HepG2 (cell line): Measurements from ENCODE around the gene SKA2. TPM values are rescaled to one million over a fixed set of nuclear protein-coding genes. Genes with fewer than 3 reads are reported as not detected.

Source experiments
- ARID2 ChIP-seq: sonication (generic); formaldehyde crosslinking; IDR thresholded peaks from 2 replicates; pipeline ENCODE4 v1.8.1; 2022; ENCODE audit warnings: mild to moderate bottlenecking, missing genetic modification reagents, borderline replicate concordance
- ARNTL ChIP-seq: sonication (generic); formaldehyde crosslinking; IDR thresholded peaks from 2 replicates; pipeline ENCODE4 v1.4.0; 2020; ENCODE audit warnings: mild to moderate bottlenecking, missing genetic modification reagents
- CREBL2 ChIP-seq: sonication (generic); formaldehyde crosslinking; IDR thresholded peaks from 2 replicates; pipeline ENCODE4 v1.8.1; 2023; ENCODE audit warnings: missing genetic modification reagents, mild to moderate bottlenecking, borderline replicate concordance
- HBP1 ChIP-seq: IDR thresholded peaks from 2 replicates; pipeline ENCODE4 v1.6.1; 2016; ENCODE audit warnings: low read depth, control low read depth
- KDM4B ChIP-seq: sonication (generic); formaldehyde crosslinking; IDR thresholded peaks from 2 replicates; pipeline ENCODE4 v1.4.0; 2020; ENCODE audit warnings: missing genetic modification reagents
- MNT ChIP-seq: fragments of 450-650 bp; IDR thresholded peaks from 2 replicates; pipeline ENCODE4 v1.6.1; 2016
- MYNN ChIP-seq: sonication (generic); formaldehyde crosslinking; IDR thresholded peaks from 2 replicates; pipeline ENCODE4 v1.4.0; 2020; ENCODE audit warnings: mild to moderate bottlenecking, low read depth, missing genetic modification reagents
- MYPOP ChIP-seq: sonication (generic); formaldehyde crosslinking; IDR thresholded peaks from 2 replicates; pipeline ENCODE4 v1.8.1; 2023; ENCODE audit warnings: mild to moderate bottlenecking, moderate library complexity, missing genetic modification reagents
- POLR2A ChIP-seq, 2 experiments: IDR thresholded peaks; 2 replicates each; pipeline ENCODE4 v1.6.1; 2011; ENCODE audit warnings: low read depth in 2 of 2, low read length in 2 of 2, mild to moderate bottlenecking in 1 of 2, moderate library complexity in 1 of 2; ENCODE audit not compliant: insufficient read depth in 1 of 2
- PRMT3 ChIP-seq: sonication (generic); formaldehyde crosslinking; IDR thresholded peaks from 2 replicates; pipeline ENCODE4 v1.8.1; 2022; ENCODE audit warnings: low read depth, mild to moderate bottlenecking, moderate library complexity, missing genetic modification reagents, borderline replicate concordance
- RNF219 ChIP-seq: sonication (generic); formaldehyde crosslinking; IDR thresholded peaks from 2 replicates; pipeline ENCODE4 v1.5.0; 2020; ENCODE audit warnings: mild to moderate bottlenecking, missing genetic modification reagents
- RXRB ChIP-seq: IDR thresholded peaks from 2 replicates; pipeline ENCODE4 v1.6.1; 2016; ENCODE audit warnings: borderline replicate concordance, missing genetic modification reagents, missing compliant biosample characterization
- SIN3A ChIP-seq: IDR thresholded peaks from 2 replicates; pipeline ENCODE4 v1.6.1; 2011; ENCODE audit warnings: low read depth, mild to moderate bottlenecking, control low read depth, low read length, borderline replicate concordance
- TAF1 ChIP-seq: sonication (generic); formaldehyde crosslinking; IDR thresholded peaks from 2 replicates; pipeline ENCODE4 v1.4.0; 2020; ENCODE audit warnings: missing genetic modification reagents
- ZHX1 ChIP-seq: sonication (generic); formaldehyde crosslinking; IDR thresholded peaks from 2 replicates; pipeline ENCODE4 v1.8.1; 2022; ENCODE audit warnings: low read depth, mild to moderate bottlenecking, missing genetic modification reagents
- ZMYM2 ChIP-seq: sonication (generic); formaldehyde crosslinking; IDR thresholded peaks from 2 replicates; pipeline ENCODE4 v1.8.0; 2022; ENCODE audit warnings: mild to moderate bottlenecking, missing genetic modification reagents
- ZNF468 ChIP-seq: sonication (generic); formaldehyde crosslinking; IDR thresholded peaks from 2 replicates; pipeline ENCODE4 v1.8.0; 2022; ENCODE audit warnings: mild to moderate bottlenecking, moderate library complexity, missing genetic modification reagents
- ZNF691 ChIP-seq: sonication (generic); formaldehyde crosslinking; IDR thresholded peaks from 2 replicates; pipeline ENCODE4 v1.4.0; 2020; ENCODE audit warnings: missing genetic modification reagents, low read depth, mild to moderate bottlenecking, borderline replicate concordance
- polyA plus RNA-seq, 8 experiments: library from polyadenylated mRNA; depleted of rRNA in 3 of 8; stranded (reverse) in 7 of 8; unstranded in 1 of 8; fragments of >200 nt; fragmentation: Illumina TruSeq in 4 of 8; extraction: Trizol in 4 of 8; gene quantifications; 2 replicates each; pipeline versions ENCODE4 v1.2.1 to v1.2.3, GENCODE V29; 2011 to 2016; ENCODE audit warnings: low read depth in 4 of 8, missing spikeins in 1 of 8, mixed read lengths in 1 of 8; ENCODE audit not compliant: insufficient read depth in 1 of 8
- total RNA-seq, 5 experiments: library from RNA; depleted of rRNA; stranded (reverse); fragments of >200 nt; fragmentation: Illumina TruSeq; extraction: Trizol; gene quantifications; 2 replicates each; pipeline ENCODE4 v1.2.3, GENCODE V29; 2016; ENCODE audit warnings: low read depth in 1 of 5

Gene SKA2
- total and polyA plus RNA-seq, 2 of the 13 experiments (the other 11 are each of a cell fraction or from before 2014, with no cell fraction given) = 18.6 to 91.8 TPM

- TF ChIP-seq ZHX1 (no peak; the same call in 1 of the 2 replicates), SIN3A (peak; percentile 100), KDM4B (CRISPR knock-in tag) (no peak; the same call in 1 of the 2 replicates), TAF1 (CRISPR knock-in tag) (no peak), PRMT3 (CRISPR knock-in tag) (0 out of 2 replicates have a peak, but pooled peaks have one; percentile 79), ZMYM2 (no peak), MNT (0 out of 2 replicates have a peak, but pooled peaks have one; percentile 5), MYNN (CRISPR knock-in tag) (no peak), RNF219 (no peak), MYPOP (peak; percentile 89; the same call in 1 of the 2 replicates), ZNF691 (CRISPR knock-in tag) (no peak), RXRB (CRISPR knock-in tag) (no peak; the same call in 1 of the 2 replicates), POLR2A (IDR thresholded peaks at IDR 0.05; ENCODE audit: insufficient read depth in 1 of 2, low read depth in 2 of 2, low read length in 2 of 2) (peak in 1 of 2 experiments; percentile 66; a peak in 2 of 4 replicates), HBP1 (CRISPR knock-in tag) (peak; percentile 96), ARNTL (0 out of 2 replicates have a peak, but pooled peaks have one; percentile 14), ZNF468 (CRISPR knock-in tag) (0 out of 2 replicates have a peak, but pooled peaks have one; percentile 54), ARID2 (CRISPR knock-in tag) (peak; percentile 77; the same call in 1 of the 2 replicates), CREBL2 (CRISPR knock-in tag) (no peak)
Measured at GRCh38 chr17:59155439-59156177, 622 bp upstream of the SKA2 start, which contains the start of gene PRR11 (continued).
